ENCODE data around the gene DGKE.

DNA sequence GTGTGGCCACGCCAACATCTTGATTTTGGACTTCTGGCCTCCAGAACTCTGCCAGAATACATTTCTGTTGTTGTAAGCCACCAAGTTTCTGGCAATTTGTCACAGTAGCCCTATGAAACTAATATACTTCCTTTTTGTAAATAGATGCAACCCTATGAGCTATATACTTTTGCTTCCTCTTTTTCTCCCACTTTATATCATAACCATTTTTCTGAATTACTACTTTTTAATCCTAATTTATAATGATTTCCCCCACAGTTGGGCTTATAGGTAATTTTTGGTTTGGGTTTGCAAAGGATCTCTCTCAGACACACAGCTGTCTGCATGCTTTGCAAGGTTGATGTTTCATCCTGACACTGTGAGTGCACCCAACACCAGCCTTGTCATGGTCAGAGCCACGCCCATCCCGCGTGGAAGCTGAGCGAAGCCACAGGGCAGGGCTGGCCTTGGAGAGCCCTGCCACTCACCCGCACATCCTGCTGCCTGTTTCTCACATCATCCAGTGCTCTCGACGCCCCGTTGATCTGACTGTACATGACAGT, 74.1 kb downstream of the DGKE start:
- TF ChIP-seq, protein P1, sequence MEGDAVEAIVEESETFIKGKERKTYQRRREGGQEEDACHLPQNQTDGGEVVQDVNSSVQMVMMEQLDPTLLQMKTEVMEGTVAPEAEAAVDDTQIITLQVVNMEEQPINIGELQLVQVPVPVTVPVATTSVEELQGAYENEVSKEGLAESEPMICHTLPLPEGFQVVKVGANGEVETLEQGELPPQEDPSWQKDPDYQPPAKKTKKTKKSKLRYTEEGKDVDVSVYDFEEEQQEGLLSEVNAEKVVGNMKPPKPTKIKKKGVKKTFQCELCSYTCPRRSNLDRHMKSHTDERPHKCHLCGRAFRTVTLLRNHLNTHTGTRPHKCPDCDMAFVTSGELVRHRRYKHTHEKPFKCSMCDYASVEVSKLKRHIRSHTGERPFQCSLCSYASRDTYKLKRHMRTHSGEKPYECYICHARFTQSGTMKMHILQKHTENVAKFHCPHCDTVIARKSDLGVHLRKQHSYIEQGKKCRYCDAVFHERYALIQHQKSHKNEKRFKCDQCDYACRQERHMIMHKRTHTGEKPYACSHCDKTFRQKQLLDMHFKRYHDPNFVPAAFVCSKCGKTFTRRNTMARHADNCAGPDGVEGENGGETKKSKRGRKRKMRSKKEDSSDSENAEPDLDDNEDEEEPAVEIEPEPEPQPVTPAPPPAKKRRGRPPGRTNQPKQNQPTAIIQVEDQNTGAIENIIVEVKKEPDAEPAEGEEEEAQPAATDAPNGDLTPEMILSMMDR (conservative IDR thresholded peaks at IDR 0.05 in 1 of 2, IDR thresholded peaks at IDR 0.05 in 1 of 2; ENCODE audit: extremely low read depth in 1 of 2, insufficient read depth in 1 of 2, low read depth in 1 of 2, low read length in 2 of 2): no peak
- no peak for TF ChIP-seq EZH2 (IDR thresholded peaks at IDR 0.05; ENCODE audit: borderline replicate concordance, low read length)

All from mammary epithelial cell (primary cell).